Measurements from ENCODE around the gene FOXM1.

GRCh38 chr12:2853626-2854025, 23.3 kb downstream of the FOXM1 start:
- TF ChIP-seq, protein P1, sequence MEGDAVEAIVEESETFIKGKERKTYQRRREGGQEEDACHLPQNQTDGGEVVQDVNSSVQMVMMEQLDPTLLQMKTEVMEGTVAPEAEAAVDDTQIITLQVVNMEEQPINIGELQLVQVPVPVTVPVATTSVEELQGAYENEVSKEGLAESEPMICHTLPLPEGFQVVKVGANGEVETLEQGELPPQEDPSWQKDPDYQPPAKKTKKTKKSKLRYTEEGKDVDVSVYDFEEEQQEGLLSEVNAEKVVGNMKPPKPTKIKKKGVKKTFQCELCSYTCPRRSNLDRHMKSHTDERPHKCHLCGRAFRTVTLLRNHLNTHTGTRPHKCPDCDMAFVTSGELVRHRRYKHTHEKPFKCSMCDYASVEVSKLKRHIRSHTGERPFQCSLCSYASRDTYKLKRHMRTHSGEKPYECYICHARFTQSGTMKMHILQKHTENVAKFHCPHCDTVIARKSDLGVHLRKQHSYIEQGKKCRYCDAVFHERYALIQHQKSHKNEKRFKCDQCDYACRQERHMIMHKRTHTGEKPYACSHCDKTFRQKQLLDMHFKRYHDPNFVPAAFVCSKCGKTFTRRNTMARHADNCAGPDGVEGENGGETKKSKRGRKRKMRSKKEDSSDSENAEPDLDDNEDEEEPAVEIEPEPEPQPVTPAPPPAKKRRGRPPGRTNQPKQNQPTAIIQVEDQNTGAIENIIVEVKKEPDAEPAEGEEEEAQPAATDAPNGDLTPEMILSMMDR (IDR thresholded peaks at IDR 0.05): peak; percentile 69 to 82 (median 78)
- TF ChIP-seq POLR2A (IDR thresholded peaks at IDR 0.05) (no peak), EP300 (IDR thresholded peaks at IDR 0.05; ENCODE audit: low read depth) (no peak), POLR2AphosphoS5 (IDR thresholded peaks at IDR 0.05) (no peak)

Measured in transverse colon (tissue), 4 donors.